ENCODE data around the gene C11orf65.

C11orf65 gene

DNA sequence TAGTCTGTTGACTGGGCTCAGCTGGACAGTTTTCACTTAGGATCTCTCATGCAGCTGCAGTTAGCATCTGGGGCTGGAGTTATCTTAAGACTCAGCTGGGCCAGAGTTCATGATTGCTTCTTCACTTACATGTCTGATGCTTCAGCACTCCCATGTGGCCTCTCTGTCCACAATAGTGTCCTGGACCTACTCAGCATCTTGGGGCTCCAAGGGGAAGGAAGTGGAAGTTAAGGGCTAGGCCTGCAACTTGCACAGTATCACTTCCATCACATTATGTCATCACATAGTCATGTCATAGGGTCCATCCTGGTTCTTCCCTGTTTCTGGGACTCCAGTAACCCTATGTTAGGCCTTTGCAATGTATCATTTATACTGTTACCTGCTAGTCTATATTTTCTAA is 115.9 kb downstream of the C11orf65 start:
- no peak for DNase-seq

DNA sequence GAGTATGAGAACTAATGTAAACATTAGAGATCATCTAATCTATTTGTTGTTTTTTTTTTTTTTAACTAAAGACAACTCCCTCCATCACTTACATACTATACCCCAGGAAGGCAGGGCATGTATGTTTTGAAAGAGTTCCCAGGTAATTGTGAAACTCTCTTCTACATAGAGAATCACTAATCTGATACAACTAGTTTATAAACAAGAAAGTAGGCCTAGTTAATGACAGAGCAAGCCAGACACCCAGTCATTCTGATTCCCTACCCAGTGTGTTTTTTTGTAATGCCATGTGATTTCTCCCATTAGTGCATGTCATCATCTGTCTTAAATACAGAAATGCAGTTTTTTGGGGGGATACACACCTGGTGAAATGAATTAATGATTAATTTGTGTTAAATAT is 120.9 kb downstream of the C11orf65 start:
- no peak for DNase-seq

DNA sequence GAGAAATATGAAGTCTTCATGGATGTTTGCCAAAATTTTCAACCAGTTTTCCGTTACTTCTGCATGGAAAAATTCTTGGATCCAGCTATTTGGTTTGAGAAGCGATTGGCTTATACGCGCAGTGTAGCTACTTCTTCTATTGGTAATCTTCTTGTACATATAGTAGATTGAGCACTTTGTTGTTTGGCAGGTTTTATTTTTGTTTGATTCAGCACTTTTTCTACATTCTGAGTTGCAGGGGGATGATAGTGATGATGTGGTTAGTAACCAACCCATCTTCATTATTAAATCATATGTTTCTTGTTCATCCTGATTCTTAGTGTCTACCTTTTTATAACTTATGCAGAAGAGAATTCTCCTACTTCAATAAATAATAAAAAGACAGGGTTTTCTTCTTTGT is 121.6 kb downstream of the C11orf65 start:
- DNase-seq, result no peak

DNA sequence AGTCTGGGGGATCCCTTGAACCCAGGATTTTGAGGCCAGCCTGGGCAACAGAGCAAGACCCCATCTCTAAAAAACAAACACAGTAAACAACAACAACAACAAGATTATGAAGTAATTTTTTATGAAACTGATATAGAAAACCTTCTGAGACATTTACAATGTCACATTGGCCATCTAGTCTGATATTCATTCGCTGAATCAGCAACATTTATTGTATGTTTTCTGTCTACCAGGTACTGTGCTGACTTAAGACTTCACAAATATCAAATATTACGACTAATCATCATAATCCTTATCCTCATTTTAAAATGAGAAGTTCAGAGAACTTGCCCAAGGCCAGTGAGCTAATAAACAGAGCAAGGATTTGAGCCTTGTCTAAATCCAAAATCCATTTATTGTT is 123.6 kb downstream of the C11orf65 start:
- no peak for DNase-seq

DNA sequence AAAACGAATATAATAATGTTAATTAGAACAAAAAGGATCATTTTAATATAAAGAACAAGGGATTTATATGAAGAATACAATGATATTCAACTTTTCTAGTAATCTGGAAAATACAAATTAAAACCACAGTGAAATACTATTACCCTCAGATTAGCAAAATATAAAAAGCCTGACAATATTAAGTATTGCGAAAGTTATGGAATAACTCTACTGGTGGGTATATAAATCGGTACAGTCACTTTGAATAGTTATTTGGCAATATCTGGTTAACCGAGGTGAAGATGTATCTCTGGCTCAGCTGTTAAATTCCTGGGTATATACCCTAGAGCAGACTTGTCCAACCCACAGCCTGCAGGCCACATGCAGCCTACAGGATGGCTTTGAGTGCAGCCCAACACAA is 125.7 kb downstream of the C11orf65 start:
- no peak for DNase-seq

DNA sequence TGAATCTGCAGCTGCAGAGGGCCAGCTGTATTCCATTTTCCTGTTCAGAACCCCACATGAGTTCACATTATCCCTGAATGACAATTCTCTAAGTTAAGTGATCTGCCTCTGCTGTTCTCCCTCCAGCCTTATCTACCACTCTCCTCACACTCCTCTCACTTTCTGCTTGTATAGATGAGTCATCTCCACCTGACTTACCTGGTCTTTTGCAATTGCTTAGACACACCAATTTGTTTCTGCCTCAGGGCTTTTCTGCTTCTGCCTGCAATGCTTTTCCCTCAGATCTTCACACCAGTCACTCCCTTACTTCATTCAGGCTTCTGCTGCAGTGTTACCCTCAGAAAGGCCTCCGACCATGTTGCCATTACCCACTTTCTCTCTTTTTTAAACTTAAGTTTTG is 126.4 kb downstream of the C11orf65 start:
- DNase-seq, result no peak

DNA sequence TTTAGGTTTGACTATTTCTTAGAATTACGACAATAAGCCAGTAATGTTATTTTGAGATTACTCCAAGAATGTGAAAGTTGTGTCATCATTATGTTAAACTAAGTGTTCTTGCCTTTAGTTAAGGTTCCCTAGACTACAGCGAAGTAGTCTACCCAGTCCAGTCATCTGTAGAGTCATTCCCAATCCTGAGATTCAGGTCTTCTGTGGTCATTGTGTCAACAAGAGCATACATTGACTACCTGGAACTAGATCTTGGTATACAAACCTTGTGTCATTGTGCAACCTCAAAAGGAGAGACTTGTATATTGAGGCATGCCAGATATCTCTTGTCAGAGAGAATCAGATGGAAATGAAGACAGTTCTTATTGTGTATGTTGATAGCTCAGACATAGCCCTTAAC is 128.6 kb downstream of the C11orf65 start:
- no peak for DNase-seq

DNA sequence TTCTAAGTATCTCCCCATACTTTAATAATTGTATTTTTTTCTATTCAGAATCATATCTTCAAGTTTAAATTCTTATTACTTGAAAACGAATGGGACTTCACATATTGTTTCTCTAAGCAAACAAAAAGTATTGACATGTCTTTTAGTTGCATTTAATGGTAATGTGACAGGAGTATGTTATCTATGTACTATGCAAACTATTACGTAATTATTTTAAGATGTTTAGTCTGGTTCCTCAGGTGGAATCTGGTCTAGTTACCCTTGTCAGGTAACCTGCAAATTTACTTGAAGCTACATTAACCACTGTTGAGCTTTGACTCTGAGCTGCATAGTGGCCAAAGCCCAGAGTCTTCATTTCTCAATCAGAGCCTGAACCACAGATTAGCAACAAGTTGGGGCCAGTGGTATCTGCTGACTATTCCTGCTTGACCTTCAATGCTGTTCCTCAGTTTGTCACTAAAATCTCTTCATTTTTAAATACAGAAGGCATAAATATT is 133.9 kb downstream of the C11orf65 start:
- DNase-seq, result no peak

All from stimulated activated CD4-positive, alpha-beta T cell treated with anti-CD3 and anti-CD28 coated beads, Interleukin-1b, Interleukin-23, amount 100 ng/mL, for 48 hours (primary cell).